Skeletal muscle satellite cell (primary cell): Measurements from ENCODE around the gene C3orf49.

Source experiments
- H3K27me3 ChIP-seq: 2 replicates; pipeline ENCODE4 v1.7.0; 2013; ENCODE audit warnings: low read length; ENCODE audit not compliant: control insufficient read depth, insufficient read depth
- H3K36me3 ChIP-seq: 2 replicates; pipeline ENCODE4 v1.7.0; 2013; ENCODE audit warnings: mild to moderate bottlenecking, control low read depth, low read length; ENCODE audit not compliant: insufficient read depth
- H3K4me1 ChIP-seq: 2 replicates; pipeline ENCODE4 v1.7.0; 2013; ENCODE audit warnings: low read length; ENCODE audit not compliant: control insufficient read depth, insufficient read depth
- H3K4me2 ChIP-seq: 2 replicates; pipeline ENCODE4 v1.7.0; 2013; ENCODE audit warnings: mild to moderate bottlenecking, low read length
- H3K4me3 ChIP-seq: 2 replicates; pipeline ENCODE4 v1.7.0; 2013; ENCODE audit warnings: low read length
- H3K9ac ChIP-seq: 2 replicates; pipeline ENCODE4 v1.7.0; 2013; ENCODE audit warnings: mild to moderate bottlenecking, low read depth, low read length, moderate library complexity
- H3K9me3 ChIP-seq: replicated peaks from 2 replicates; pipeline ENCODE4 v1.7.0; 2013; ENCODE audit warnings: mild to moderate bottlenecking, control low read depth, low read length

The C3orf49 gene

DNA sequence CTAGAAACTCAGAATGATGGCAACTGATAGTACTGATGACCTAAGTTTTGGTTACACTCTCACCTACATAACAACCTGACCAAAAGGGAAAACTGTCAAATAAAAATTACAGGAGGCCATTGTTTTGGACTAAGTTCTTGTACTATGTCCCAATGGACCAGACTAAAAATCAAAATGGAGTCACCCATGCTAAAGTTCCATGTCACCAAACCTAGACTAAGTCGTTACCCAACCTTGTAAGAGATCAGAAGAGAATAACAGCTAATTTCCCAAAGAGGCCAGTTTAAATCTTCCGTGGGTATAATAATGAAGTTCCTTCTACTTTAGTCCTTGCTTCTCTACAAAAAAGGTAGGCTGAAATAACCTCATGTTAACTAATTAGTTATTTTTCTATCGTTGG, 32.2 kb downstream of the C3orf49 start:
- Histone ChIP-seq H3K4me3 (no peak overlapping the region), H3K27me3 (no peaks in the 10 kb centered on the region), H3K9ac (no peak overlapping the region), H3K4me2 (no peak overlapping the region), H3K36me3 (no peaks in the 10 kb centered on the region), H3K4me1 (no peaks in the 10 kb centered on the region), H3K9me3 (no peaks in the 10 kb centered on the region)

DNA sequence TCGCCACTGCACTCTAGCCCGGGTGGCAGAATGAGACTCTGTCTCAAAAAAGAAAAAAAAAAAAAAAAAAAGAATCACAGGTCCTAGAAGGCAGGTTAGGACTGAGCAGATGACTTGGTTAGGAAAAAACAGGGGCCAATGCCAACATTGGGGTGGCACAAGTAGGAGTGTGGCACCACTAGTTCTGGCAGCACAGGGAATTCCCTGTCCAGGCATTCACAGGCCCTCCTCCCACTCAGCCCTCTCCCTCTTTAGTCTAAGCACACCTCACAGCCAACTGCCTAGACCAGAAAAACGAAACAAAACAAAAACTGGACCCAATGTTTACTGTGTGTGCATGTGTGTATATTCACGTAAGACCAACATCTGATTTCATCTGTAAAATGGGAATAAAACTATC, 34.0 kb downstream of the C3orf49 start:
- H3K9ac ChIP-seq: no peak overlapping the region
- H3K36me3 ChIP-seq: no peaks in the 10 kb centered on the region
- H3K4me3 ChIP-seq: no peak overlapping the region
- no peak overlapping the region for H3K4me2 ChIP-seq
- H3K9me3 ChIP-seq: no peaks in the 10 kb centered on the region
- peaks cover 11% of the 10 kb centered on the region for H3K4me1 ChIP-seq
- no peaks in the 10 kb centered on the region for H3K27me3 ChIP-seq

DNA sequence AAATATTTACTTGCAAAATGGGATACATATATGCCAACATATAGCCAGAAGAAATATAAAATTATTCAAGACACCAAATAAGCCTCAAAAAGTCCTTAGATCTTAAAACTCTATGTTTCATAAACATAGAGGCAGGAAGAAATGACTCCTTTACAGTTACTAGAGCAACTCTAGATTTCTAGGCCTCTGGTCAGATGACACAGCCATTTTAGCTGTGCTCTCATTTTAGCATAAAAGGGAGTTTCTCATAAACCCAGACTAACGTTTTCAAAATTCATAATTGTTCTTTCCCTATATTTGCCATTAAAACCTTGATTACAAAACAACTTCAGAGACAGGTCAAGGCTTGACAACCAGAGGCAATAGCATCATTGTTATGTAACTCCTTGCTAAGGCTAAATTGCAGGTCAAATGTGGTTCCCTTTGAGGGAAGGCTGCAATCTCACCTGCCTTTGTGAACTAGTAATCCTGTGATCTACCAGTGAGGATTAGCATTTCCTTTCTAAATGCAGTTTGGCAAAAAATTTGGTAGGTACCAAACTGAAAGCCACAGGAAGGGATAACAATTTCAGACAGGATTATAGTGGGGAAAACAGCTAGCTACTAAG, 36.3 kb downstream of the C3orf49 start:
- H3K27me3 ChIP-seq: no peaks in the 10 kb centered on the region
- H3K4me3 ChIP-seq: no peak overlapping the region
- H3K4me2 ChIP-seq: no peak overlapping the region
- H3K9ac ChIP-seq: no peak overlapping the region
- no peaks in the 10 kb centered on the region for H3K9me3 ChIP-seq
- no peaks in the 10 kb centered on the region for H3K36me3 ChIP-seq
- peaks cover 12% of the 10 kb centered on the region for H3K4me1 ChIP-seq

DNA sequence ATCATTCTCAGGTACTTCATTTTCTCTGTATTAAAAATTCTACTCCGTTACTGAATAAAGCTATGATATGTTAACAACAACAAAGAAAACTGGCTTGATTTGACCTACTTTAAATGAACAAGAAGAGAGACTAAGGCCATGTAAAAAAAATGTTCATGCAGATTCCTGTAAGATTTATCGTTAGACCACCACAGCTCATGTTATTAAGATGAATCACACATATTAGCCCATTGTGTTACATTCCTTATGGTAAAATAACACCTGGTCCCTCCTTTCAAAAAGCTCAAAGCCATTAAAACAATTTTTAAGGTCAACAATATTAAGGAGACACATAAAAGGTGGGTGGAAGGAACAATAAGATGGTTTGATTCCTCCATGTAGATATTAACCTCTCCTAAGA, 38.2 kb downstream of the C3orf49 start:
- H3K9me3 ChIP-seq: no peaks in the 10 kb centered on the region
- H3K4me1 ChIP-seq: peaks cover 12% of the 10 kb centered on the region

DNA sequence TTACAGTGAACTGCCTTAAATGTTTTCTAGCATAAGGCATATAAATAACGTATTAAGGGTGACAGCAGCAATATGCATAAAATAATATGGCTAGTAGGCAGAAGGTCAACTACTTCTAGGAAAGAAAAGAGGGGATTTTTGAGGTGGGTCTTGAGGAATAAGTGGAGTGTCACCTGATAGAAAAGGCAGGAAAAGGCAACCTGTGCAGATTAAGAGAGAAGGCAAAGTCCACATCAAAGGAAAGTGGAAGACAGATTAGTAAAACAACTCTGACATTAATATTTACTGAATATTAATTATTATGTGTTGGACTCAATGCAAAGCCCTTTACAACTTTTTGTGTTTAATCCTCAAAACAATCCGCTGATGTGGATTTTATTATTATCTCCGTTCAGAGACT, 41.7 kb downstream of the C3orf49 start:
- Histone ChIP-seq H3K4me1 (peaks cover 22% of the 10 kb centered on the region), H3K27me3 (no peaks in the 10 kb centered on the region), H3K4me2 (no peak overlapping the region), H3K9ac (no peak overlapping the region), H3K36me3 (no peaks in the 10 kb centered on the region), H3K9me3 (no peaks in the 10 kb centered on the region), H3K4me3 (no peak overlapping the region)

More for the DNA sequence above, 38.2 kb downstream of the C3orf49 start:
- Histone ChIP-seq H3K9ac (no peak overlapping the region), H3K27me3 (no peaks in the 10 kb centered on the region), H3K36me3 (no peaks in the 10 kb centered on the region), H3K4me2 (no peak overlapping the region), H3K4me3 (no peak overlapping the region)

DNA sequence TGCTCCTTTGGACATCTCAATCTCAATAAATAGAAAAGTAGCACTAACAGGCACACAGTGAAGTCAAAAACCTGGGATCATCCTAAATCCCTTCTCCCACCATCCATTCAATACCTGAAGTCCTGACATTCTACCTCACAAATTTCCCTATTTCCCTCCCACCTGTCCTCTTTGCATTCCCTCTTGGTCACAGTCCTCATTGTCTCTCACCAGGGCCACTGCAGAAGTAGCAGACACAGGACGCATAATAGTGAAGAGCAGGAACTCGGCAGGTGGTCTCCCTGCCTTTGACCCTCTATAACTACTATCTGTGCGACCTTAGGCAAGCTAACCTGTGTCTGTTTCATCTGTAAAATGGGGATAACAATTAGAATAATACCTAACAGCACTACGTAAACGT, 42.2 kb downstream of the C3orf49 start:
- Histone ChIP-seq H3K36me3 (no peaks in the 10 kb centered on the region), H3K4me3 (no peak overlapping the region), H3K4me1 (peaks cover 22% of the 10 kb centered on the region), H3K9ac (no peak overlapping the region), H3K27me3 (no peaks in the 10 kb centered on the region), H3K4me2 (no peak overlapping the region), H3K9me3 (no peaks in the 10 kb centered on the region)

DNA sequence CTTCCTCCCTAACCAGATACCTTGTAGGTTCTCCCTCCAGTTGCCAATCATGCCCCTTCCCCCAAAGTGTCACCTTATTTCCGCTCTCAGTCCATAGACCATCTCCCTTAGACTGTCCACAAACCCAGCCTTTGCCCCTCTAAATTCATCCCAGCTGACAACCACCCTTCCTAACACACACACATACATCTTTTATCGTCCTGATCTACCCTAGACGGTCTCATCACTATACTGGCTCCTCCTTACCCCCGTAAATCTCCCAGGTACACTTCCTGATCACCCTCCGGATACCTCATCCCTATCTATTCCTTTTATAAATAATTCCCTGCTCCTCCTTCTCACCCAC, 43.7 kb downstream of the C3orf49 start:
- Histone ChIP-seq H3K36me3 (no peaks in the 10 kb centered on the region), H3K4me1 (peaks cover 14% of the 10 kb centered on the region), H3K27me3 (no peaks in the 10 kb centered on the region), H3K4me3 (peak overlapping the region; percentile 86), H3K9ac (peak overlapping the region; percentile 95), H3K4me2 (peak overlapping the region; percentile 84), H3K9me3 (no peaks in the 10 kb centered on the region)

DNA sequence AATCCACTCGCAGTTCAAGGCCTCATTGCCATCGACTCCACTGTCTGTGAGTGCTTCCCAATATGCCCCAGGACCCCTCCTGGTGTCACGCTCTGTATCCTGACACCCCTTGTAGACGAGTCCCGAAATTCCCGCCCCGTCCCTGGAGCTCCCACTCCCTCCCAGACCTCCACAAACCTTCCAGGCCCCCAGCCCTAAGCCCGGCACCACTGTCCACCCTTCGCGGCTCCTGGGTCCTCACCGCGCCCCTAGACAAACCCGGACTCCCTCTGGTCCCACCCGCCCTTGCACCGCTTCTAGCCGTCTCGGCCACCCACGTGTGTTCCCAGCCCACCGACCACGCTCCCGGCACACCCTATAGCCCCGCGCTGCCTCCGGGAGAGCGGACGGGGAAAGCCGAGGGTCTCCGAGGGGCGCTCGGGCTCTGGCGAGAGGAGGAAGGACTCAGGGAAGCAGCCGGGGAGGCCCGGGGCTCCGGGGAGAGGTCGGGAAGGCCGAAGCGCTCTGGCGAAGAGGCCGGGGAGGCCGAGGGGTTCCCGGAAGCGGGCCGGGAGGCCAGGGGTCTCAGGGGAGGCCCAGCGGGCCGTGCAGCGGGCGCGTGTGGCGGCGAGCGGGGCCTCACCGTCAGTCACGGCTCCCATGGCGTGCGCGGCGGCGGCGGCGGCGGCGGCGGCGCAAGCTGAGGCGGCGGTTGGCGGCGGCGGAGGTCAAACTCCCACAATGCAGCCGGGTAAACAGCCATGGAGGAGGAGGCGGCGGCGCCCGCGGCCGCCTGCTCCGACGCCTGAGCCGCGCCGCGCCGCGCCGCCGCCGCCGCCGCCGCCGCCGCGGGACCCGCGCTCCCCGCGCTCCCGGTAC, 44.3 kb downstream of the C3orf49 start, which contains the start of the genes ATXN7 and THOC7:
ATXN7 (plus strand) TSS at position 718 of the 858 bp plus-strand sequence. CDS start 48,732 bp downstream, outside the sequence.
THOC7 (minus strand) TSS at position 656 of the 858 bp plus-strand sequence; CDS start at position 641, 15 bp downstream.
- Histone ChIP-seq H3K27me3 (no peaks in the 10 kb centered on the region), H3K4me3 (peak within 1 kb of the TSS; percentile 93), H3K4me2 (peak within 1 kb of the TSS; percentile 88), H3K4me1 (peaks cover 11% of the 10 kb centered on the region), H3K9ac (peak within 1 kb of the TSS; percentile 95), H3K9me3 (no peaks in the 10 kb centered on the region), H3K36me3 (no peaks in the 10 kb centered on the region)

DNA sequence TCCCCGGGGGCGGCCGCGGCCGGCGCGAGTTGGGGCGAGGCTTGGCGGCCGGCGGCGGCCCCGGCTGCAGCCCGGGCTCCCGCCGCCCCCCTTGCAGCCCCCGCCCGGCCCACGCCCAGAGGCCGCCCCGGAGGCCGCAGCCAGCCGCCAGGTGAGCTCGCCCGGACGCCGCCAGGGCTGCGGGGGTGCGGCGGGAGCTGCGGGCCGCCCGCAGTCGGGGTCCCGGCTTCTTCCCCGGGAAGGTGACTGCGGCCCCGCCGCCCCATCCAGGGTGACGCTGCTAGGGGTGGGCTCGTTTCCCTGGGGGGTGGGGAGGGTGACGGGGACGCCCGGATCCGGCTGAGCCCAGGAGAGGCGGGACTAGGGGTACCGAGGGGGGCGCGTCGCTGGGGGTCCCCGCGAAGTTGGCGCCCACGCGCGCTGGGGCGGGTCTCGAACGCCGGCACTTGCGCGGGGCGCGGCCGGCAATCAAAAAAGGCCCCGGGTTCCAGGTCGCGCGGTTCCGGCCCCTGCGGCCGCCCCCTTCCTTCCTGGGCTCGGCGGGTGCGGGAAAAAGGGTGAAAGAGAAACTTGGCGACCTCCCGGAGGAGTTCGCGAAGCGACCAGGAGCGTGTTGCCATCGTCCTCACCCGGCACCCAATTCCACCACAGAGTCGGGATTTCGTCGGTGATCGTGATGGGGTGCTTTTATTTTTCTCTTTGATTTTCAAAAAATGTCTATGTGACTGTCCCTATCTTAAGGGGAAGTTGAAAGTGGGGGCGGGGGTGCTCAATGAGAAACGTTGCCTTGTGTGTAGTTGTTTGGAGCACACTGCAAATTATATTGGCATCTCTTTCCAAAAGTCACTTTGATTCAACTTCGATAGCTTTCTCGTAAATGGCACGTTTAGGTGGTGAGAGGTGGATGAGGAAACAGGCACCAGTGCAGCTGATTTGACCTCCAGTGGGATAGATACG, 45.2 kb downstream of the C3orf49 start:
- Histone ChIP-seq H3K27me3 (no peaks in the 10 kb centered on the region), H3K9me3 (no peaks in the 10 kb centered on the region), H3K9ac (peak overlapping the region; percentile 91), H3K4me3 (peak overlapping the region; percentile 93), H3K4me2 (peak overlapping the region; percentile 88), H3K4me1 (peaks cover 13% of the 10 kb centered on the region), H3K36me3 (no peaks in the 10 kb centered on the region)

DNA sequence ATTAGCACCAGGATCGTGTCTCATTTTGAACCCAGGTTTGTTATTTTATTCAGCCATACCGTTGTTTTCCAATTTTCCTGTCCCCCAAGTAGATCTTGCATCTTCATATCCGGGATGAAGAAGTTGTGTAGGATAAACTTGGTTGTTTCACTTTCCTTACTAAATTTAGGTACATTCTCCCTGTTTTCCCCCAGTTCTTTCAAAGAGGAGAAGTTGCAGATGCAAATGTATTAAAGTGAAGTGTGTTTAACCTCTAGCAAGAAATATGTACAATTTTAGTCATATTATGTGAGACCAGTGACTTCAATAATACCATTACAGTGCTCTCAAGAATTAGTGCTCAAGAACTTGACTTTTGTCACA, 45.8 kb downstream of the C3orf49 start:
- Histone ChIP-seq H3K4me2 (peak overlapping the region; percentile 88), H3K9ac (peak overlapping the region; percentile 91), H3K4me3 (peak overlapping the region; percentile 93), H3K27me3 (no peaks in the 10 kb centered on the region), H3K4me1 (peaks cover 19% of the 10 kb centered on the region), H3K9me3 (no peaks in the 10 kb centered on the region), H3K36me3 (no peaks in the 10 kb centered on the region)

DNA sequence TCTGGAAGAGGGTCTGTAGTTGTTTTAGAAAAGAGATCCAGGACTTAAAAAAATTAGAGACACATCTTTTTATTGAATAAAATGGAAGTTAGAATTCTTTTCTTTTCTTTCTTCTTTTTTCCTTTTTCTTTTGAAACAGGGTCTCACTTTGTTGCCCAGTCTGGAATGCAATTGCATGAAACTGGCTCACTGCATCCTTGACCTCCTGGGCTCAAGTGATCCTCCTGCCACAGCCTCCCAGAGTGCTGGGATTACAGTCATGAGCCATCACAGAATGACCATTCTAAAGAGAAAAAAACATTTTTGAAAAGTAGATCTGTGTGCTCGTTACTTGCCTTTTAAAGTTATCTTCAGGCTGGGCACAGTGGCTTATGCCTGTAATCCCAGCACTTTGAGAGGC, 48.1 kb downstream of the C3orf49 start:
- H3K27me3 ChIP-seq: no peaks in the 10 kb centered on the region
- no peak overlapping the region for H3K9ac ChIP-seq
- no peak overlapping the region for H3K4me2 ChIP-seq
- H3K4me3 ChIP-seq: no peak overlapping the region
- no peaks in the 10 kb centered on the region for H3K36me3 ChIP-seq
- H3K4me1 ChIP-seq: peaks cover 35% of the 10 kb centered on the region
- H3K9me3 ChIP-seq: no peaks in the 10 kb centered on the region
